Endothelial cell of umbilical vein (primary cell): ENCODE results near the gene LONRF2. TPM values are rescaled to one million over a fixed set of nuclear protein-coding genes. Genes with fewer than 3 reads are reported as not detected.

Experiments
- BruUV-seq: library from RNA; stranded (reverse); fragments of 400-500 nt; replicated peaks from 2 replicates; lab custom pipeline; 2021; lab: Mats Ljungman, UMichigan
- CTCF ChIA-PET: fragments of 300-600, 350-600 bp; sonication (Branson Sonifier 250); formaldehyde crosslinking; loops from one replicate; lab custom pipeline; 2021; ENCODE audit warnings: antibody characterized with exemption, inconsistent platforms; lab: Charles Lee
- POLR2A ChIA-PET: fragments of 300-600, 350-600 bp; sonication (Branson Sonifier 250); formaldehyde crosslinking; loops from one replicate; lab custom pipeline; 2021; ENCODE audit warnings: antibody characterized with exemption, inconsistent platforms; lab: Charles Lee
- DNase-seq: peaks from one replicate; pipeline ENCODE4 v3.0.0-alpha.2; 2011; ENCODE audit warnings: low read depth, low spot score
- FAIRE-seq: peaks from 2 replicates; lab custom pipeline; 2011; peaks lifted over from hg19 to GRCh38; lab: Jason Lieb, UNC
- H2AFZ ChIP-seq: 2 replicates; pipeline ENCODE4 v1.6.0; 2012; ENCODE audit warnings: low read depth, low read length, control low read depth, inconsistent platforms
- H3K27ac ChIP-seq: 2 replicates; pipeline ENCODE4 v1.5.1; 2011; ENCODE audit warnings: low read depth, mild to moderate bottlenecking, control low read depth, low read length, moderate library complexity; ENCODE audit not compliant: insufficient read depth
- H3K27me3 ChIP-seq, 2 experiments: 2 replicates each; pipeline versions ENCODE4 v1.6.0 to v1.6.1; 2011; ENCODE audit warnings: low read length in 2 of 2, mixed read lengths in 1 of 2; ENCODE audit not compliant: control insufficient read depth in 2 of 2, insufficient read depth in 2 of 2
- H3K36me3 ChIP-seq, 2 experiments: 2 replicates in 1 of 2; 3 replicates in 1 of 2; pipeline ENCODE4 v1.5.1; 2011; ENCODE audit warnings: low read length in 2 of 2, mild to moderate bottlenecking in 1 of 2, moderate library complexity in 1 of 2; ENCODE audit not compliant: control insufficient read depth in 2 of 2, insufficient read depth in 2 of 2; ENCODE audit errors: extremely low read depth in 1 of 2
- H3K4me1 ChIP-seq: 3 replicates; pipeline ENCODE4 v1.5.1; 2011; ENCODE audit warnings: mild to moderate bottlenecking, low read length; ENCODE audit not compliant: control insufficient read depth, insufficient read depth; ENCODE audit errors: extremely low read depth
- H3K4me2 ChIP-seq: 2 replicates; pipeline ENCODE4 v1.6.1; 2011; ENCODE audit warnings: low read length, control low read depth, mixed read lengths; ENCODE audit not compliant: insufficient read depth
- H3K4me3 ChIP-seq, 3 experiments: fragments of 200-600 bp in 1 of 3; sonication (generic), shearing (Covaris generic) in 1 of 3; replicated peaks in 1 of 3; 2 replicates each; pipeline ENCODE4 v1.5.1; 2011 to 2016; ENCODE audit warnings: control low read depth in 3 of 3, low read length in 3 of 3, mild to moderate bottlenecking in 2 of 3, inconsistent platforms in 1 of 3, low read depth in 1 of 3, moderate library complexity in 1 of 3; ENCODE audit not compliant: insufficient read depth in 1 of 3
- H3K79me2 ChIP-seq: 2 replicates; pipeline ENCODE4 v1.6.0; 2012; ENCODE audit warnings: low read length, inconsistent platforms; ENCODE audit not compliant: control insufficient read depth, insufficient read depth
- H3K9ac ChIP-seq: replicated peaks from 2 replicates; pipeline ENCODE3; 2011; ENCODE audit warnings: low read length, control low read depth; ENCODE audit not compliant: insufficient read depth; ENCODE audit errors: extremely low read depth
- H3K9me1 ChIP-seq: replicated peaks from 3 replicates; pipeline ENCODE4 v1.6.0; 2011; ENCODE audit warnings: mild to moderate bottlenecking, low read length; ENCODE audit not compliant: control insufficient read depth, insufficient read depth; ENCODE audit errors: extremely low read depth
- H3K9me3 ChIP-seq: replicated peaks from 2 replicates; pipeline ENCODE4 v1.5.1; 2012; ENCODE audit warnings: low read length, inconsistent platforms; ENCODE audit not compliant: control insufficient read depth, insufficient read depth
- H4K20me1 ChIP-seq: replicated peaks from 2 replicates; pipeline ENCODE3; 2011; ENCODE audit warnings: mild to moderate bottlenecking, low read length; ENCODE audit not compliant: control insufficient read depth, insufficient read depth; ENCODE audit errors: extremely low read depth
- CTCF ChIP-seq, 2 donors: IDR thresholded peaks; 1 replicate in 1 of 2; 2 replicates in 1 of 2; pipeline ENCODE4 v1.5.1; 2011; ENCODE audit warnings: low read length in 2 of 2, mild to moderate bottlenecking in 2 of 2, moderate library complexity in 2 of 2, control low read depth in 1 of 2, inconsistent platforms in 1 of 2, low read depth in 1 of 2; ENCODE audit not compliant: insufficient read depth in 1 of 2; ENCODE audit errors: extremely low read depth in 1 of 2
- EZH2 ChIP-seq: IDR thresholded peaks from 2 replicates; pipeline ENCODE4 v1.6.1; 2012; ENCODE audit warnings: borderline replicate concordance, low read depth, mild to moderate bottlenecking, moderate library complexity, low read length, inconsistent platforms; ENCODE audit not compliant: severe bottlenecking
- FOS ChIP-seq: IDR thresholded peaks from 2 replicates; pipeline ENCODE4 v1.6.1; 2011; ENCODE audit warnings: mild to moderate bottlenecking, low read length, moderate library complexity, borderline replicate concordance; ENCODE audit not compliant: insufficient read depth
- GATA2 ChIP-seq: IDR thresholded peaks from 2 replicates; pipeline ENCODE4 v1.7.0; 2011; ENCODE audit warnings: low read depth, mild to moderate bottlenecking, moderate library complexity, mixed read lengths, low read length; ENCODE audit not compliant: insufficient read length, insufficient read depth
- JUN ChIP-seq: IDR thresholded peaks from 2 replicates; pipeline ENCODE4 v1.6.1; 2011; ENCODE audit warnings: borderline replicate concordance, low read depth; ENCODE audit not compliant: insufficient read length, insufficient read depth
- MAX ChIP-seq: IDR thresholded peaks from 2 replicates; pipeline ENCODE4 v1.6.1; 2011; ENCODE audit not compliant: insufficient read depth, insufficient read length
- MYC ChIP-seq: IDR thresholded peaks from one replicate; pipeline ENCODE4 v1.6.1; 2011; ENCODE audit warnings: mild to moderate bottlenecking, low read depth, low read length
- POLR2A ChIP-seq: IDR thresholded peaks from 2 replicates; pipeline ENCODE4 v1.6.1; 2012; ENCODE audit warnings: low read depth, mild to moderate bottlenecking, control low read depth, low read length
- POLR2AphosphoS5 ChIP-seq: IDR thresholded peaks from 2 replicates; pipeline ENCODE4 v1.6.1; 2012; ENCODE audit warnings: low read depth, mild to moderate bottlenecking, control low read depth, low read length, moderate library complexity; ENCODE audit not compliant: insufficient read depth
- dilution Hi-C: fragments of 300-500 bp; cut with MboI; formaldehyde crosslinking; loops from one replicate; pipeline ENCODE4 v1.15.0; 2019; ENCODE audit warnings: low sequenced_read_pairs; ENCODE audit not compliant: extremely low pct_ligation_motif_present
- intact Hi-C: fragments of 100-400 bp; cut with micrococcal nuclease; formaldehyde crosslinking; loops from one replicate; pipeline ENCODE4 v1.10.0; 2022
- polyA plus RNA-seq, 4 experiments: library from polyadenylated mRNA; depleted of rRNA in 3 of 4; stranded (reverse) in 3 of 4; unstranded in 1 of 4; fragments of >200 nt; gene quantifications; 2 replicates each; pipeline versions ENCODE4 v1.2.1 to v1.2.3, GENCODE V29; 2011 to 2012; ENCODE audit warnings: missing spikeins in 1 of 4
- total RNA-seq: library from RNA; stranded (reverse); gene quantifications from 2 replicates; pipeline ENCODE4 v1.2.3, GENCODE V29; 2021

LONRF2 gene
- total and polyA plus RNA-seq, 2 donors (not counting 3 experiments of a cell fraction or from before 2014, with no cell fraction given): 0.03 TPM; not detected in 1

- intact Hi-C loops: no loop called here
- Histone ChIP-seq H2AFZ (no peak overlapping the region), H3K9me1 (no peaks in the 10 kb centered on the region), H3K9me3 (no peaks in the 10 kb centered on the region), H3K27me3 (peaks cover 0 to 3% of the 10 kb centered on the region in 2 experiments), H4K20me1 (no peaks in the 10 kb centered on the region), H3K4me1 (no peaks in the 10 kb centered on the region), H3K9ac (no peak overlapping the region), H3K36me3 (no peaks in the 10 kb centered on the region), H3K4me2 (no peak overlapping the region), H3K4me3 (no peak overlapping the region), H3K79me2 (no peaks in the 10 kb centered on the region), H3K27ac (no peak overlapping the region)
- no peak for DNase-seq
- CTCF ChIA-PET: interaction anchor here (1.0 to 3.7 kb wide), 4 partner anchors 64 to 681 kb away, joined by 3 to 108 read pairs (median 26); no protein-coding TSS in a partner anchor
- dilution Hi-C loops: no loop called here
- no peak for FAIRE-seq
- TF ChIP-seq EZH2 (no peak), POLR2A (no peak), MYC (no peak), FOS (no peak), GATA2 (no peak), MAX (no peak), JUN (no peak), CTCF (IDR thresholded peaks at IDR 0.05; ENCODE audit: extremely low read depth in 1 of 2, insufficient read depth in 1 of 2, low read depth in 1 of 2, low read length in 2 of 2) (no peak), POLR2AphosphoS5 (no peak)
- POLR2A ChIA-PET: no interaction called here
- BruUV-seq: no TSS peak
Measured at GRCh38 chr2:100241236-100241635, 81.1 kb downstream of the LONRF2 start.
